Urothelium cell line (cell line): ENCODE results near the gene CMTM4.
"Not testable (repeated sequence)": the region's sequence is repeated elsewhere in the genome, so short reads cannot be mapped to it uniquely, and the experiment has no call there.

ENCODE experiments used
- DNase-seq: peaks from one replicate; pipeline ENCODE4 v3.0.0; 2011; ENCODE audit warnings: low spot score, mixed read lengths
- FAIRE-seq: peaks from 2 replicates; lab custom pipeline; 2011; peaks lifted over from hg19 to GRCh38; lab: Jason Lieb, UNC

The CMTM4 gene

GRCh38 chr16:66677179-66677578 lies 19.4 kb downstream of the CMTM4 start:
- DNase-seq (no peak), FAIRE-seq (no peak)

- FAIRE-seq (no peak), DNase-seq (no peak)
Measured at GRCh38 chr16:66676599-66676998, 19.9 kb downstream of the CMTM4 start.

GRCh38 chr16:66673691-66674090 lies 22.9 kb downstream of the CMTM4 start:
- DNase-seq (no peak), FAIRE-seq (no peak)

GRCh38 chr16:66670691-66671388 lies 25.7 kb downstream of the CMTM4 start:
- no peak for FAIRE-seq
- DNase-seq, result no peak

GRCh38 chr16:66668777-66669444 lies 27.6 kb downstream of the CMTM4 start:
- no peak for FAIRE-seq
- DNase-seq, result no peak

GRCh38 chr16:66667944-66668343 lies 28.6 kb downstream of the CMTM4 start:
- no peak for FAIRE-seq
- DNase-seq, result no peak

GRCh38 chr16:66662445-66663194 lies 33.9 kb downstream of the CMTM4 start:
- DNase-seq (peak; percentile 39), FAIRE-seq (no peak)

GRCh38 chr16:66661671-66662346 lies 34.7 kb downstream of the CMTM4 start:
- not testable (repeated sequence) for DNase-seq, FAIRE-seq

- FAIRE-seq (no peak), DNase-seq (no peak)
Measured at GRCh38 chr16:66661210-66661560, 35.4 kb downstream of the CMTM4 start.

GRCh38 chr16:66660422-66661209 lies 35.9 kb downstream of the CMTM4 start:
- peak; percentile 67 for DNase-seq

GRCh38 chr16:66658860-66659190 lies 37.7 kb downstream of the CMTM4 start:
- DNase-seq (no peak), FAIRE-seq (no peak)

More at GRCh38 chr16:66660422-66661209, 35.9 kb downstream of the CMTM4 start:
- no peak for FAIRE-seq

- FAIRE-seq, result no peak
- no peak for DNase-seq
Measured at GRCh38 chr16:66658143-66658859, 38.2 kb downstream of the CMTM4 start.

GRCh38 chr16:66656547-66656946 lies 40.0 kb downstream of the CMTM4 start:
- FAIRE-seq, result no peak

GRCh38 chr16:66653581-66654350 lies 42.8 kb downstream of the CMTM4 start:
- FAIRE-seq, result no peak

More at GRCh38 chr16:66656547-66656946, 40.0 kb downstream of the CMTM4 start:
- no peak for DNase-seq

GRCh38 chr16:66652661-66653360 lies 43.7 kb downstream of the CMTM4 start:
- DNase-seq, result no peak
- no peak for FAIRE-seq

More at GRCh38 chr16:66653581-66654350, 42.8 kb downstream of the CMTM4 start:
- no peak for DNase-seq

- DNase-seq (no peak), FAIRE-seq (no peak)
Measured at GRCh38 chr16:66651965-66652364, 44.6 kb downstream of the CMTM4 start.

GRCh38 chr16:66651474-66651765 lies 45.1 kb downstream of the CMTM4 start:
- FAIRE-seq, result no peak
- DNase-seq, result no peak

- peak; percentile 87 for DNase-seq
- no peak for FAIRE-seq
Measured at GRCh38 chr16:66650707-66651473, 45.7 kb downstream of the CMTM4 start.
